ENCODE measurements around the gene TAF13.

The TAF13 gene

GRCh38 chr1:109080441-109081082 lies 4.8 kb upstream of the TAF13 start:
- TF ChIP-seq ZFX (IDR thresholded peaks at IDR 0.05; ENCODE audit: borderline replicate concordance) (no peak), CTCF (IDR thresholded peaks at IDR 0.05) (no peak)
- H3K27ac ChIP-seq, result no peak overlapping the region

- H3K27ac ChIP-seq, result 0 out of 2 replicates have a peak overlapping the region, but pooled peaks have one; percentile 3
- TF ChIP-seq CTCF (IDR thresholded peaks at IDR 0.05) (no peak), ZFX (IDR thresholded peaks at IDR 0.05; ENCODE audit: borderline replicate concordance) (no peak)
Observed at GRCh38 chr1:109079240-109079622, 3.4 kb upstream of the TAF13 start.

GRCh38 chr1:109078317-109078716 lies 2.5 kb upstream of the TAF13 start:
- TF ChIP-seq ZFX (IDR thresholded peaks at IDR 0.05; ENCODE audit: borderline replicate concordance) (no peak), CTCF (IDR thresholded peaks at IDR 0.05) (no peak)
- H3K27ac ChIP-seq, result no peak overlapping the region

- TF ChIP-seq ZFX (IDR thresholded peaks at IDR 0.05; ENCODE audit: borderline replicate concordance) (no peak), CTCF (IDR thresholded peaks at IDR 0.05) (no peak)
- no peak overlapping the region for H3K27ac ChIP-seq
Observed at GRCh38 chr1:109069294-109069693, 6.5 kb downstream of the TAF13 start.

- H3K27ac ChIP-seq, result no peak overlapping the region
- TF ChIP-seq CTCF (IDR thresholded peaks at IDR 0.05) (no peak), ZFX (IDR thresholded peaks at IDR 0.05; ENCODE audit: borderline replicate concordance) (no peak)
Observed at GRCh38 chr1:109067883-109068282, 7.9 kb downstream of the TAF13 start.

GRCh38 chr1:109065137-109065536 lies 10.7 kb downstream of the TAF13 start:
- TF ChIP-seq ZFX (IDR thresholded peaks at IDR 0.05; ENCODE audit: borderline replicate concordance) (no peak), CTCF (IDR thresholded peaks at IDR 0.05) (no peak)
- no peak overlapping the region for H3K27ac ChIP-seq

GRCh38 chr1:109061183-109061582 lies 14.6 kb downstream of the TAF13 start:
- TF ChIP-seq ZFX (IDR thresholded peaks at IDR 0.05; ENCODE audit: borderline replicate concordance) (no peak), CTCF (IDR thresholded peaks at IDR 0.05) (no peak)
- no peak overlapping the region for H3K27ac ChIP-seq

Data from 22Rv1 (cell line).